Measurements from ENCODE around the gene TMEM163. TPM values are rescaled to one million over a fixed set of nuclear protein-coding genes. Genes with fewer than 3 reads are reported as not detected.
A peak's percentile ranks its signal among the peaks of the same experiment; 100 is the strongest.

Gene TMEM163
- polyA plus RNA-seq, 3 donors: 0.01 TPM; not detected in 2

GRCh38 chr2:134706587-134707329 lies 12.0 kb downstream of the TMEM163 start:
- H3K9ac ChIP-seq (ENCODE audit: insufficient read depth, low read length, poor library complexity, severe bottlenecking): no peak overlapping the region
- no peaks in the 10 kb centered on the region for H3K36me3 Mint-ChIP-seq
- H3K4me2 ChIP-seq (replicated peaks; ENCODE audit: extremely low read depth, low read length, poor library complexity, severe bottlenecking): peak overlapping the region; percentile 52
- no peaks in the 10 kb centered on the region for H3K79me2 ChIP-seq (ENCODE audit: insufficient read depth, low read length)
- H3K27ac ChIP-seq (ENCODE audit: low read depth in 1 of 2, low read length in 2 of 2): no peak overlapping the region
- no peaks in the 10 kb centered on the region for H3K36me3 ChIP-seq (replicated peaks in 1 of 2; ENCODE audit: control insufficient read depth in 1 of 2, insufficient read depth in 2 of 2, low read length in 2 of 2)
- intact Hi-C loops (cut with micrococcal nuclease): no loop called here
- peaks cover 28 to 50% (median 29%) of the 10 kb centered on the region in 3 donors for H3K27me3 Mint-ChIP-seq (ENCODE audit: low read depth in 3 of 3)
- H3K4me3 ChIP-seq (replicated peaks in 1 of 3; ENCODE audit: low read depth in 2 of 3, low read length in 3 of 3): peak overlapping the region in 1 of 3 experiments; percentile 19
- peak in 1 of 3 donors; percentile 28 for DNase-seq
- no peaks in the 10 kb centered on the region for H3K9me3 ChIP-seq (replicated peaks in 1 of 2; ENCODE audit: control insufficient read depth in 1 of 2, insufficient read depth in 1 of 2, low read length in 2 of 2)
- peak overlapping the region in 1 of 2 donors; percentile 76 for H3K4me3 Mint-ChIP-seq
- TF ChIP-seq CTCF (IDR thresholded peaks at IDR 0.05): no peak
- H2AFZ ChIP-seq (ENCODE audit: insufficient read depth, low read depth, low read length, poor library complexity, severe bottlenecking): peak overlapping the region; percentile 54
- peaks cover 12% of the 10 kb centered on the region for H3K4me1 Mint-ChIP-seq
- H4K20me1 ChIP-seq (ENCODE audit: insufficient read depth, low read length): no peaks in the 10 kb centered on the region
- WGBS (ENCODE audit: insufficient coverage): 3% methylated on average over 18 of the region's 18 CpGs
- H3K9me3 Mint-ChIP-seq: peaks cover 0 to 8% (median 2%) of the 10 kb centered on the region in 7 donors
- H3K4me1 ChIP-seq (ENCODE audit: control insufficient read depth in 1 of 2, insufficient read depth in 2 of 2, low read length in 2 of 2): peaks cover 9 to 13% of the 10 kb centered on the region in 2 donors
- peaks cover 0 to 21% of the 10 kb centered on the region in 2 donors for H3K27me3 ChIP-seq (ENCODE audit: control insufficient read depth in 2 of 2, insufficient read depth in 2 of 2, low read length in 2 of 2)
- peak overlapping the region in 1 of 7 donors; percentile 46 for H3K27ac Mint-ChIP-seq

GRCh38 chr2:134705861-134706586 lies 12.8 kb downstream of the TMEM163 start:
- H3K27ac Mint-ChIP-seq: no peak overlapping the region
- H3K4me3 ChIP-seq (replicated peaks in 1 of 3; ENCODE audit: low read depth in 2 of 3, low read length in 3 of 3): no peak overlapping the region

More at GRCh38 chr2:134705861-134706586, 12.8 kb downstream of the TMEM163 start:
- no peak overlapping the region for H3K9ac ChIP-seq (ENCODE audit: insufficient read depth, low read length, poor library complexity, severe bottlenecking)
- TF ChIP-seq CTCF (IDR thresholded peaks at IDR 0.05): no peak
- H3K27me3 ChIP-seq (ENCODE audit: control insufficient read depth in 2 of 2, insufficient read depth in 2 of 2, low read length in 2 of 2): peaks cover 0 to 21% of the 10 kb centered on the region in 2 donors
- no peaks in the 10 kb centered on the region for H4K20me1 ChIP-seq (ENCODE audit: insufficient read depth, low read length)
- no peaks in the 10 kb centered on the region for H3K9me3 ChIP-seq (replicated peaks in 1 of 2; ENCODE audit: control insufficient read depth in 1 of 2, insufficient read depth in 1 of 2, low read length in 2 of 2)
- H3K79me2 ChIP-seq (ENCODE audit: insufficient read depth, low read length): no peaks in the 10 kb centered on the region
- H3K36me3 ChIP-seq (replicated peaks in 1 of 2; ENCODE audit: control insufficient read depth in 1 of 2, insufficient read depth in 2 of 2, low read length in 2 of 2): no peaks in the 10 kb centered on the region
- H3K27ac ChIP-seq (ENCODE audit: low read depth in 1 of 2, low read length in 2 of 2): no peak overlapping the region
- intact Hi-C loops (cut with micrococcal nuclease): no loop called here
- Mint-ChIP-seq H3K4me3 (peak overlapping the region in 1 of 2 donors; percentile 76), H3K27me3 (ENCODE audit: low read depth in 3 of 3) (peaks cover 29 to 48% (median 29%) of the 10 kb centered on the region in 3 donors), H3K9me3 (peaks cover 0 to 8% (median 2%) of the 10 kb centered on the region in 7 donors), H3K36me3 (no peaks in the 10 kb centered on the region), H3K4me1 (peaks cover 12% of the 10 kb centered on the region)
- H3K4me1 ChIP-seq (ENCODE audit: control insufficient read depth in 1 of 2, insufficient read depth in 2 of 2, low read length in 2 of 2): peaks cover 9 to 13% of the 10 kb centered on the region in 2 donors
- peak overlapping the region; percentile 54 for H2AFZ ChIP-seq (ENCODE audit: insufficient read depth, low read depth, low read length, poor library complexity, severe bottlenecking)
- peak overlapping the region; percentile 52 for H3K4me2 ChIP-seq (replicated peaks; ENCODE audit: extremely low read depth, low read length, poor library complexity, severe bottlenecking)
- WGBS (ENCODE audit: insufficient coverage): 70% methylated on average over 17 of the region's 21 CpGs
- DNase-seq: no peak
